HCT116 (cell line): ENCODE measurements around the gene NEMP2. TPM values are rescaled to one million over a fixed set of nuclear protein-coding genes. Genes with fewer than 3 reads are reported as not detected.

Experiments used
- ATAC-seq: fragments of 200-7000 bp; cut with Tn5 transposase; 2 replicates; pipeline ENCODE4 v1.9.1; 2020; ENCODE audit warnings: mild to moderate bottlenecking, moderate library complexity
- BruUV-seq: library from RNA; stranded (reverse); fragments of 400-500 nt; replicated peaks from 2 replicates; lab custom pipeline; 2021; lab: Mats Ljungman, UMichigan
- CTCF ChIA-PET: fragments of 300-600 bp; sonication (Branson Sonifier 250); formaldehyde crosslinking; loops from one replicate; lab custom pipeline; 2021; ENCODE audit warnings: antibody characterized with exemption; lab: Charles Lee
- POLR2A ChIA-PET: fragments of 300-600, 350-600 bp; sonication (Branson Sonifier 250); formaldehyde crosslinking; loops from one replicate; lab custom pipeline; 2021; ENCODE audit warnings: antibody characterized with exemption; lab: Charles Lee
- RAD21 ChIA-PET, 2 experiments: fragments of 300-600 bp; sonication (Branson Sonifier 250); formaldehyde crosslinking; loops; one replicate each; lab custom pipeline; 2023; ENCODE audit warnings: low total read pairs in 2 of 2; ENCODE audit not compliant: uncharacterized antibody in 2 of 2, unreplicated experiment in 2 of 2, low non-redundant PET in 1 of 2; lab: Charles Lee
- DNase-seq: peaks from one replicate; pipeline ENCODE4 v3.0.0-alpha.2; 2010; ENCODE audit warnings: low read depth, low spot score
- H2AFZ ChIP-seq: fragments of 200-600 bp; shearing (Covaris generic), sonication (generic); 2 replicates; pipeline ENCODE4 v1.6.1; 2017; ENCODE audit warnings: low read depth, mixed run types, mixed read lengths, antibody characterized with exemption, low read length; ENCODE audit not compliant: poor library complexity, severe bottlenecking
- H3K27ac ChIP-seq: 2 replicates; pipeline ENCODE4 v1.5.1; 2012; ENCODE audit warnings: low read depth, low read length
- H3K27me3 ChIP-seq: fragments of 200-600 bp; sonication (generic); 2 replicates; pipeline ENCODE4 v1.6.1; 2016; ENCODE audit warnings: mixed run types, low read length, mixed read lengths; ENCODE audit not compliant: insufficient read depth
- H3K36me3 ChIP-seq, 2 experiments: fragments of 200-500 bp in 1 of 2; fragments of 200-600 bp in 1 of 2; sonication (Bioruptor generic) in 1 of 2; sonication (generic) in 1 of 2; 2 replicates each; pipeline versions ENCODE4 v1.5.1 to v1.6.1; 2014 to 2016; ENCODE audit warnings: low read length in 2 of 2, inconsistent platforms in 1 of 2, mixed read lengths in 1 of 2, mixed run types in 1 of 2; ENCODE audit not compliant: insufficient read depth in 2 of 2, control insufficient read depth in 1 of 2
- H3K4me1 ChIP-seq, 2 experiments: fragments of 200-600 bp in 1 of 2; sonication (generic) in 1 of 2; 2 replicates each; pipeline versions ENCODE4 v1.5.1 to v1.6.1; 2012 to 2017; ENCODE audit warnings: low read length in 2 of 2, inconsistent platforms in 1 of 2, mild to moderate bottlenecking in 1 of 2, mixed read lengths in 1 of 2, mixed run types in 1 of 2, moderate library complexity in 1 of 2; ENCODE audit not compliant: insufficient read depth in 2 of 2, control insufficient read depth in 1 of 2
- H3K4me2 ChIP-seq: fragments of 200-600 bp; sonication (generic); 2 replicates; pipeline ENCODE4 v1.6.1; 2017; ENCODE audit warnings: mixed run types, low read length, mixed read lengths
- H3K4me3 ChIP-seq, 2 experiments: fragments of 200-600 bp in 1 of 2; sonication (generic) in 1 of 2; replicated peaks in 1 of 2; 2 replicates each; pipeline ENCODE4 v1.5.1; 2011 to 2016; ENCODE audit warnings: low read length in 2 of 2, control low read depth in 1 of 2, low read depth in 1 of 2, mild to moderate bottlenecking in 1 of 2, mixed read lengths in 1 of 2, mixed run types in 1 of 2
- H3K79me2 ChIP-seq: fragments of 200-600 bp; sonication (generic); 2 replicates; pipeline ENCODE4 v1.6.1; 2017; ENCODE audit warnings: mild to moderate bottlenecking, mixed run types, low read length, moderate library complexity, mixed read lengths; ENCODE audit not compliant: insufficient read depth
- H3K9ac ChIP-seq: fragments of 200-600 bp; sonication (generic); 2 replicates; pipeline ENCODE4 v1.6.1; 2016; ENCODE audit warnings: low read length, mixed read lengths
- H3K9me2 ChIP-seq: fragments of 200-600 bp; sonication (generic), shearing (Covaris generic); 2 replicates; pipeline ENCODE4 v1.6.1; 2017; ENCODE audit warnings: mixed run types, mild to moderate bottlenecking, moderate library complexity; ENCODE audit not compliant: insufficient read depth
- H3K9me3 ChIP-seq, 2 experiments: fragments of 200-500 bp in 1 of 2; fragments of 200-600 bp in 1 of 2; sonication (Bioruptor generic) in 1 of 2; sonication (generic) in 1 of 2; 2 replicates each; pipeline ENCODE4 v1.6.1; 2014 to 2017; ENCODE audit warnings: low read length in 2 of 2, mixed read lengths in 2 of 2, inconsistent platforms in 1 of 2, low read depth in 1 of 2, mild to moderate bottlenecking in 1 of 2, mixed run types in 1 of 2, moderate library complexity in 1 of 2; ENCODE audit not compliant: control insufficient read depth in 1 of 2, insufficient read depth in 1 of 2
- H4K20me1 ChIP-seq: fragments of 200-600 bp; sonication (generic), shearing (Covaris generic); 2 replicates; pipeline ENCODE4 v1.6.1; 2017; ENCODE audit warnings: mixed run types, mild to moderate bottlenecking, moderate library complexity; ENCODE audit not compliant: insufficient read depth
- CBX3 ChIP-seq: IDR thresholded peaks from 2 replicates; pipeline ENCODE4 v1.6.1; 2012; ENCODE audit warnings: low read depth
- CEBPB ChIP-seq: IDR thresholded peaks from 2 replicates; pipeline ENCODE4 v1.6.1; 2012; ENCODE audit warnings: low read depth
- CTCF ChIP-seq, 3 experiments: fragments of 200-600 bp in 1 of 3; sonication (generic) in 1 of 3; IDR thresholded peaks in 2 of 3; conservative IDR thresholded peaks in 1 of 3; 2 replicates each; pipeline ENCODE4 v1.5.1; 2012 to 2017; ENCODE audit warnings: low read depth in 2 of 3, low read length in 2 of 3, antibody characterized with exemption in 1 of 3, borderline replicate concordance in 1 of 3, control low read depth in 1 of 3, mild to moderate bottlenecking in 1 of 3, mixed read lengths in 1 of 3, mixed run types in 1 of 3, moderate library complexity in 1 of 3; ENCODE audit not compliant: insufficient read depth in 1 of 3
- EGR1 ChIP-seq: IDR thresholded peaks from 2 replicates; pipeline ENCODE4 v1.6.1; 2012; ENCODE audit warnings: low read depth
- ELF1 ChIP-seq: IDR thresholded peaks from 2 replicates; pipeline ENCODE4 v1.6.1; 2012; ENCODE audit warnings: low read depth, borderline replicate concordance
- EZH2 ChIP-seq: fragments of 200-600 bp; sonication (generic); IDR thresholded peaks from 2 replicates; pipeline ENCODE4 v1.6.1; 2017; ENCODE audit warnings: antibody characterized with exemption, mixed run types
- EZH2phosphoT487 ChIP-seq: fragments of 200-600 bp; IDR thresholded peaks from 2 replicates; pipeline ENCODE4 v1.6.1; 2018; ENCODE audit warnings: antibody characterized with exemption, borderline replicate concordance
- JUND ChIP-seq: IDR thresholded peaks from 2 replicates; pipeline ENCODE4 v1.6.1; 2012
- MAX ChIP-seq: IDR thresholded peaks from 2 replicates; pipeline ENCODE4 v1.6.1; 2012
- POLR2A ChIP-seq: IDR thresholded peaks from 2 replicates; pipeline ENCODE4 v1.7.0; 2011; ENCODE audit warnings: borderline replicate concordance; ENCODE audit not compliant: insufficient read depth, insufficient read length; ENCODE audit errors: extremely low read depth
- POLR2AphosphoS5 ChIP-seq: IDR thresholded peaks from 2 replicates; pipeline ENCODE4 v1.6.1; 2011; ENCODE audit warnings: mild to moderate bottlenecking, low read depth, low read length, moderate library complexity
- REST ChIP-seq: IDR thresholded peaks from 2 replicates; pipeline ENCODE4 v1.6.1; 2012; ENCODE audit warnings: low read depth
- SIN3A ChIP-seq: IDR thresholded peaks from 2 replicates; pipeline ENCODE4 v1.6.1; 2012; ENCODE audit warnings: low read depth
- SP1 ChIP-seq: IDR thresholded peaks from 2 replicates; pipeline ENCODE4 v1.6.1; 2012; ENCODE audit warnings: low read depth
- SRF ChIP-seq: IDR thresholded peaks from 2 replicates; pipeline ENCODE4 v1.6.1; 2012; ENCODE audit warnings: low read depth
- TCF7L2 ChIP-seq: IDR thresholded peaks from 2 replicates; pipeline ENCODE4 v1.7.0; 2011; ENCODE audit warnings: borderline replicate concordance, inconsistent platforms; ENCODE audit not compliant: insufficient read depth, insufficient read length; ENCODE audit errors: extremely low read depth
- YY1 ChIP-seq: IDR thresholded peaks from 2 replicates; pipeline ENCODE4 v1.6.1; 2011; ENCODE audit warnings: low read length, low read depth, moderate library complexity, mild to moderate bottlenecking; ENCODE audit not compliant: insufficient replicate concordance; ENCODE audit errors: extremely low read depth
- ZFX ChIP-seq: fragments of 450-650 bp; IDR thresholded peaks from 2 replicates; pipeline ENCODE4 v1.6.1; 2017
- intact Hi-C: fragments of 100-400 bp; cut with micrococcal nuclease; formaldehyde crosslinking; loops from 2 replicates; pipeline ENCODE4 v1.10.0; 2022
- total RNA-seq: library from RNA; stranded (reverse); gene quantifications from one replicate; pipeline ENCODE4 v1.2.1, GENCODE V29; 2021; ENCODE audit not compliant: unreplicated experiment
- TF ChIP-seq, protein P1 (sequence below): IDR thresholded peaks from 2 replicates; pipeline ENCODE4 v1.6.1; 2012
- TF ChIP-seq, protein P2 (sequence below): IDR thresholded peaks from 2 replicates; pipeline ENCODE4 v1.6.1; 2011; ENCODE audit warnings: mild to moderate bottlenecking, low read length, moderate library complexity; ENCODE audit not compliant: insufficient replicate concordance; ENCODE audit errors: extremely low read depth

The NEMP2 gene
- total RNA-seq, 1 experiment from 2014 or later: 8.6 TPM

DNA sequence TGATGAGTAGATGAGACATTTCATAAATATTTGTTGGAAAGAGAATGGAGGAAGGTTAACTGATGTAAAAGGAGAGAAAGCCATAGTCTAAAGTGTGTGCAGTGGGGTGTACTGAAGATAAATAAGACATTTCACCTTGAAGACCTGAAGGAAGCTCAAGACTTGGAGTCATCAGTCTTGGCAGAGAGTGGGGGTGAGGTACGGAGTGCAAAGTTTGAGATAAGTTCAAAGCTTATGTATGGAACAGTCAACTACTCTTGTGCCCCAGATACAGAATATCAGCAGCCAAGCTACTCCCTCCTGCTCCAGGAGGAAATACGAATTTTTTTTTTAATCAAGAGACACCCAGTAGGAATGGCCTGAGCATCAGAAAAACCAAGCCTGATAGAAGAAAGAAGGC, 30.3 kb upstream of the NEMP2 start:
- Histone ChIP-seq H2AFZ (no peak overlapping the region), H4K20me1 (no peaks in the 10 kb centered on the region), H3K4me2 (no peak overlapping the region), H3K27me3 (no peaks in the 10 kb centered on the region), H3K9ac (no peak overlapping the region), H3K4me1 (peaks cover 4 to 11% of the 10 kb centered on the region in 2 experiments; a peak in 2 of 4 replicates), H3K36me3 (no peaks in the 10 kb centered on the region), H3K9me3 (peaks cover 4 to 5% of the 10 kb centered on the region in 2 experiments; a peak in 2 of 4 replicates), H3K9me2 (no peaks in the 10 kb centered on the region), H3K4me3 (no peak overlapping the region), H3K79me2 (no peaks in the 10 kb centered on the region), H3K27ac (no peak overlapping the region)
- TF ChIP-seq MAX (no peak), CBX3 (no peak), SRF (no peak), CEBPB (no peak), SIN3A (no peak), SP1 (no peak), JUND (no peak), POLR2AphosphoS5 (no peak), EGR1 (no peak), ELF1 (no peak), REST (no peak), TCF7L2 (no peak), EZH2 (no peak), EZH2phosphoT487 (no peak), CTCF (IDR thresholded peaks at IDR 0.05 in 2 of 3, conservative IDR thresholded peaks at IDR 0.05 in 1 of 3; ENCODE audit: borderline replicate concordance in 1 of 3, insufficient read depth in 1 of 3, low read depth in 2 of 3, low read length in 2 of 3) (no peak), ZFX (no peak), POLR2A (no peak), YY1 (no peak)
- TF ChIP-seq, protein P1, sequence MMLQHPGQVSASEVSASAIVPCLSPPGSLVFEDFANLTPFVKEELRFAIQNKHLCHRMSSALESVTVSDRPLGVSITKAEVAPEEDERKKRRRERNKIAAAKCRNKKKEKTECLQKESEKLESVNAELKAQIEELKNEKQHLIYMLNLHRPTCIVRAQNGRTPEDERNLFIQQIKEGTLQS: no peak
- TF ChIP-seq, protein P2, sequence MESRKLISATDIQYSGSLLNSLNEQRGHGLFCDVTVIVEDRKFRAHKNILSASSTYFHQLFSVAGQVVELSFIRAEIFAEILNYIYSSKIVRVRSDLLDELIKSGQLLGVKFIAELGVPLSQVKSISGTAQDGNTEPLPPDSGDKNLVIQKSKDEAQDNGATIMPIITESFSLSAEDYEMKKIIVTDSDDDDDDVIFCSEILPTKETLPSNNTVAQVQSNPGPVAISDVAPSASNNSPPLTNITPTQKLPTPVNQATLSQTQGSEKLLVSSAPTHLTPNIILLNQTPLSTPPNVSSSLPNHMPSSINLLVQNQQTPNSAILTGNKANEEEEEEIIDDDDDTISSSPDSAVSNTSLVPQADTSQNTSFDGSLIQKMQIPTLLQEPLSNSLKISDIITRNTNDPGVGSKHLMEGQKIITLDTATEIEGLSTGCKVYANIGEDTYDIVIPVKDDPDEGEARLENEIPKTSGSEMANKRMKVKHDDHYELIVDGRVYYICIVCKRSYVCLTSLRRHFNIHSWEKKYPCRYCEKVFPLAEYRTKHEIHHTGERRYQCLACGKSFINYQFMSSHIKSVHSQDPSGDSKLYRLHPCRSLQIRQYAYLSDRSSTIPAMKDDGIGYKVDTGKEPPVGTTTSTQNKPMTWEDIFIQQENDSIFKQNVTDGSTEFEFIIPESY: no peak
- POLR2A ChIA-PET: no interaction called here
- ATAC-seq (no peak), DNase-seq (no peak)
- RAD21 ChIA-PET: no interaction called here
- intact Hi-C loops: no loop called here
- CTCF ChIA-PET: no interaction called here
- no TSS peak for BruUV-seq
